ENCODE measurements around the gene KIAA1671.
"Not testable (repeated sequence)": the region's sequence is repeated elsewhere in the genome, so short reads cannot be mapped to it uniquely, and the experiment has no call there.

The KIAA1671 gene

GRCh38 chr22:25161916-25162530, 209.5 kb downstream of the KIAA1671 start:
- no peak for DNase-seq (ENCODE audit: extremely low read depth in 1 of 2, low read depth in 1 of 2)

DNA sequence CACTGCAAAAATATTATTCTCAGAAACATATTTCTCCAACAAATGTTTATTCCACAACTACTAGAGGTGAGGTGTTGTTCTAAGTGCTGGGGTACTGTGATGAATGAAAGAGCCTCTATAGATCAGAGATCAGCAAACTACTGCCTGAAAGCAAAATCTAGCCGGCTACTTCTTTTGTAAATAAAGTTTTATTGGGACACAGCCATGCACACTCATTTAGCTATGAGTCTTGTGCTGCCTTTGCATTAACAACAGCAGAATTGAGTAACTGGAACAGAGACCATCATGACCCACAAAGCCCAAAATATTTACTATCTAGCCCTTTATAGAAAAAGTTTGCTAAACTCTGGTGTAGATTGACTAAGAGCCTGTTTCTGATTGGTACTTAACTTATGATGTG, 210.0 kb downstream of the KIAA1671 start:
- no peak for DNase-seq (ENCODE audit: extremely low read depth in 1 of 2, low read depth in 1 of 2)

DNA sequence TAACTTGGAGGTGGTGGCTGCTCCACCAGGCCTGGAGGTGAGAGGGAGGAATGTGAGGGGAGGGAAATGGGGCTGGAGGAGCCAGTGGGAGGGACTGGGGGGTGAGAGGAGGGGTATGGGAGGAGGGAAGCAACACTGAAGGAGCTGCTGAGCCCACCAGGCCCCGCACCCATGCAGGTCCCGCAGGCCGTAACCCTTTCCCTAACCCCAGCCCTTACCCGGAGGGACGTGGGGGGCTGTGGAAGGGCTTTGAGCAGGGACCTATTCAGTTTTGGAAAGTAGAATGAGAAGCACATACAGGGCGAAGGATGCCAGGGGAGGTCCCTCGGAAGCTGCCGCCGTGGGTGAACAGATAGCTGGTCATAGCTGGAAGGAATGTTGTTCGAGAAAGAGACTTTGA, 213.3 kb downstream of the KIAA1671 start:
- DNase-seq (ENCODE audit: extremely low read depth in 1 of 2, low read depth in 1 of 2) = no peak

DNA sequence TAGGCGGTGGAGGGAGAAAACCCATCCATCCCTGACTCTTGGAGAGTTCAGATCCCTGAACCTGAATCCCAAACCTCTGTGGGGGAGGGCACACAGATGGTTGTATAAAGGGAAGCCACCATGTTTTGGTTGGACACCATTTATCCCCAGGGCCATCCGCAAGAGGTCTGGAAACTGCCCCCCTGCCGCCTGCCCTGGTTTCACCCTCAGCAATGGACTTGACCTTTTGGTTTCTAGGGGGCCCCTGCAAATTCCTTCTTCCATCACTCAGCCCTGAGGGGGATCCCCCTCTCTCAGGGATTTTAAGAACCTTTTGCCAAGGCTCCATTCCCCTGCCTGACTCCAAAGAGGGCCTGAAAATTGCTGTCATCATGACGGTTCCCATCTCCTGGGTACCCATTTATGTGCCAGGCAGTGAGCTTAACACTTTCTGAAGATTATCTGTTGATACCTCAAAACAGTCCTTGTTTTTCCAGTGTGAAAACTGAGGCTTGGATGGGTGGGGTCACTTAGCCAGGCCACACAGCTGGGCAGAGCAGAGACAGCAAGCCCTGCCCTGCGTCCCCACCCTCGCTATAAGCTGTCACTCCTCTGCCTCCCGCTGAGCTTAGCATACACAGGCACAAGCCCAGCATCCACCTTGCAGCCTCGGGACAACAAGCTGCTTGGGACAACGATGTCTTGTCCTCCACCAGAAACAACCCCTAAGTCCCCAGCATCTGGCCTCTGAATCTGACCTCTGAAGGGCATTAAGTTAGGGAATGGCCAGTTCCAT, 213.9 kb downstream of the KIAA1671 start:
- DNase-seq (ENCODE audit: extremely low read depth in 1 of 2, low read depth in 1 of 2) = no peak

DNA sequence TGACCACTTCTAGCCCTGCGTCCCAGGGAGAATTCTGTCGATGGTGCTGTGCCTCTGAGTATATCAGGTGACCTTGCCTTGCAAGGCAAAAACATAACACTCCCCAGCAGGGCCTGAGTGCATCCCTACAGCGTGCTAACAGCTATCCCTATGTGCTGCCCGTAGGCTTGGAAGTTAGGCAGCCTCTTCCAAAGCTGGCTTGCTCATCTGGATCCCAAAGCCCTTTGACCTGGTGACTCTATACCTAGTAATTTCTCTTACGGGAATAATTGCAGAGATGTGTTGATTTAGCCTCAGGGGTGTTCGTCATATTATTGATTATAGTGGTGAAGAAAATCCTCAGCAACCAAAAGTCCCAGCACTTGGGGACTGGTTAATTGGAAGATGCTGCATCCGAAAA, 214.6 kb downstream of the KIAA1671 start:
- DNase-seq (ENCODE audit: extremely low read depth in 1 of 2, low read depth in 1 of 2) = no peak

DNA sequence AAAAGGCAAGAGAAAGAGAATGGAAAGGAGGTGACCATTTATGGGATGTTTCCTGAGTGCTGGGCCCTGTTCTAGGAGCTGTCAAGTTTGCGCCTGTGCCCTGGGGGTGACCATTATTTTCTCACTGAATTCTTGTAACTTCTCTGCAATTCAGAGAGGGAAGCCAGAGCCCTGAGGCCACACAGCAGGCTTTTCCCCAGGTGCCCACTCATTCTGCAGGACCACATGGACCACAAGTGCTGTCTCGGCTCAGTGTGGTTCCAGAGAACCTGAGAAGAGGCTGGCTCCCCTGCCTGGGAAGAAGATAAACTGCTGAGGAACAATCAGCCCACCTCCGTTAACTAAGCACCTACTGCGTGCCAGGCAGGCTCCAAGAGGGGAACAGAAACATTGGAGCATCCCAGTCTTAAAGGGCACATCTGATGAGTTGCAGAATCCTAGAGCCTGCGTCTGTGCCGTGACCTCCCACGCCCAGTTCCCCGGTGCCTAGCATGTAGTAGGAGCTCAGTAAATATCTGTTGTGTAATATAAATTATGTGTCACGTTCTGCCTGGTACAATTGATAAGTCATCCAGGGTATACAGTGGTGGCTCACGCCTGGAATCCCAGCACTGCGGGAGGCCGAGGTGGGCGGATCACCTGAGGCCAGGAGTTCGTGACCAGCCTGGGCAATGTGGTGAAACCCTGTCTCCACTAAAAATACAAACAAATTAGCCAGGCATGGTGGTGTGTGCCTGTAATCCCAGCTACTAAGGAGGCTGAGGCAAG, 215.5 kb downstream of the KIAA1671 start:
- no peak for DNase-seq (ENCODE audit: extremely low read depth in 1 of 2, low read depth in 1 of 2)

GRCh38 chr22:25169278-25170031, 216.9 kb downstream of the KIAA1671 start:
- no peak for DNase-seq (ENCODE audit: extremely low read depth in 1 of 2, low read depth in 1 of 2)

GRCh38 chr22:25170426-25170980, 218.0 kb downstream of the KIAA1671 start:
- DNase-seq (ENCODE audit: extremely low read depth in 1 of 2, low read depth in 1 of 2) = no peak

DNA sequence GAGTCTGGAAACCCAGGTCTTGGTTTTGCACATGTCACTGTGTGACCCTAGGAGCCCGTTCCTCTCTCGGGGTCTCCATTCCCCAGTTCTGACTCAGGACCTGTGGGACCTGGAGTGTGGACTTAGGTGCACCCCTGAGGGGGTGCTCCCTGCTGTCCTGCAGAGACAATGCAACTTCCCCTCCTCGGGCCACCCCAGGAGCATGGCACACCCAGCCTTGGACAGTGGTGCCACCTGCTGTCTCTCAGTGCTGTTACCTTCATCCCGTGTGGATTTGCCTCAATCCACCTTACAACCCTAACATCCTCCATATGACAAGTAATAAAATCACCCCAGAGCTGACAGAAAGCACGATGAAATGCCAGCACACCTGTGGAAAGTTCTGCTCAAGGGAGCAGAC, 219.6 kb downstream of the KIAA1671 start:
- DNase-seq (ENCODE audit: extremely low read depth in 1 of 2, low read depth in 1 of 2) = no peak

DNA sequence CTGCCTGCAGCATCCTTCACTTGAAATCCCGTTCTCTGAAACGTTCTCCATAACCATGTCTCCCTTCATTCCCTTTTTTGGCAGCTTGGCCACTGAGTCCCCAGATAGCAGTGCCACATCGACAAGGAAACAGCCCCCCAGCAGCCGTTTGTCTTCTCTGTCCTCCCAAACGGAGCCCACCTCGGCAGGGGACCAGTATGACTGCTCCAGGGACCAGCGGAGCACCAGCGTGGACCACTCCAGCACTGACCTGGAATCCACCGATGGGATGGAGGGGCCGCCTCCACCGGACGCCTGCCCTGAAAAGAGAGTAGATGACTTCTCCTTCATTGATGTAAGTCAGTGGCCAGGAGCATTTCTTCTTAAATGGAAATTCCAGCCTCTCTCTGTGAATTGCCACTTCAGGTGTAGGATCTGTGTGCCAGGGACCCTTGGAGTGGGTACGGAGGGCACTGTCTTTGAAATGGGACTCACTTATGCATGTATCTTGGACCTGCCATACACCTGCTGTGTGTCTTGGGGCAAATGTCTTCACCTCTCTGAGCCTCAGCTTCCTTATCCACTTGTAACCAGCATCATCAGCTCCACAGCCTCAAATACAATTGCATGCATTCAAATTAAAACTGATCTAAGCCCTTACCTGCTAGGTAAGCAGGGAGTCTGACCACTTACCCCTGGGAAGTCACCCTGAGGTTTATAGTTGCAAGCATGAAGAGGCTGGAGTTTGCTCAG, 221.8 kb downstream of the KIAA1671 start:
- no peak for DNase-seq (ENCODE audit: extremely low read depth in 1 of 2, low read depth in 1 of 2)

DNA sequence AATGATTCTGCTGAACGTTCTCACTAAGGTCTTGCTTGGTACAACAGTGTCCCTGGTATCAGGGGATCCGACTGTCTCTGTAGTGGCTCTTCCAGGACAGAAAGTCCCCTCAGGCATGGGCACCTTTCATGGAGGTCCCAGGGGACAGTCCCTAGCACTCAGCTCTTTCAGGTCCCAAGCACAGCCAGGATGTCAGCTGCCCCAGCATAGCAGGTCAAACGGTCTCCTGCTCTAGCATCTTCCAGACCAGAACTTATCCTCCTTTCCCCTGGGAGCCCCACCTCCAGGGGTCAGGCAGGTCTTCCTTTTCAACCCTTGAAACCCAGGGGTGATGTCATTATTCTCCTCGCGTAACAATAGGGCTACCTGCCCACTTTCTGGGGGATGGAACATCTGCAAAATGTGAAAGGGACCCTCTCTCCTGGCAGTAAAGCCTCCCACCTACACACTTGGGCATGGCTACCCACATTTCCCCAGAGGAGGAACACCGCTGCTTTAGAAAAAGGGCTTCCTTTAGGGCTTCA, 222.4 kb downstream of the KIAA1671 start:
- no peak for DNase-seq (ENCODE audit: extremely low read depth in 1 of 2, low read depth in 1 of 2)

- no peak for DNase-seq (ENCODE audit: extremely low read depth in 1 of 2, low read depth in 1 of 2)
Measured at GRCh38 chr22:25176175-25176574, 223.7 kb downstream of the KIAA1671 start.

- no peak for DNase-seq (ENCODE audit: extremely low read depth in 1 of 2, low read depth in 1 of 2)
Measured at GRCh38 chr22:25176799-25177198, 224.3 kb downstream of the KIAA1671 start.

GRCh38 chr22:25177226-25177625, 224.7 kb downstream of the KIAA1671 start:
- DNase-seq (ENCODE audit: extremely low read depth in 1 of 2, low read depth in 1 of 2) = no peak

- DNase-seq (ENCODE audit: extremely low read depth in 1 of 2, low read depth in 1 of 2) = no peak
Measured at GRCh38 chr22:25177895-25178294, 225.4 kb downstream of the KIAA1671 start.

GRCh38 chr22:25178348-25178747, 225.8 kb downstream of the KIAA1671 start:
- DNase-seq (ENCODE audit: extremely low read depth in 1 of 2, low read depth in 1 of 2) = not testable (repeated sequence)

DNA sequence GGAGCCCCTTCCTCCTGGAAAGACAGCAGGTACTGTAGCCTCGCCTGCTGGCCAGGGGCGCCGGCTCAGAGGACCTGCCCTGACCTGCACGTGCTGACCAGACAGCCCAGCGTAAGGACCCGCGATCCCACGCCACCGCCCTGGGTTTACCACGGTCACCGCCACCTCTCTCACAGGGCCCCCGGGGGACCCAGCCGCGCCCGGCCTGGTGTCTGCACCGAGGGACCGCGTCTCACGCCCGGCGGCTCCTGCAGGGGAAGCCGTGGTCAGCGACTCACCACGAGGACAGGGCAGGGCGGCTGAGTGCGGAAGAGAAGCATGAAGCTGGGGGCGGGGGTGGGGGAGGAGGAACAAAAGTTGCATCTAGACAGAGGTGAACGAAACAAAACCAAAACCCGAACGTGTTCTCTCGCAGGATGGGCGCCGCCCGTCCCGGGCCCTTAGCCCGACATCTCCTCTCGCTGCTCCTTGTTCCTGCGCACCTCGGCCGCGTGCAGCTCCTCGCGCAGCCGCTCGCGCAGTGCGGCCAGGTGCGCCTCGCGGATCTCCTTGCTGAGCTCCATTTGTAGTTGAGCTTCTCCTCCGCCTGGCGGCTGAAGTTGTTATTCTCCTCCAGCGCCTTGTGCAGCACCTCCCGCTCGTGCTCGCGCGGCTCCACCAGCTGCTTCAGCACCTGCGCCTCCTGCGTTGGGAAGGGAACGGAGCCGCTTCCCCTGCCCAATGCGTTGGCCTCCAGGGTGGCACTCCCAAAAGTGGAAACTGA, 226.5 kb downstream of the KIAA1671 start:
- not testable (repeated sequence) for DNase-seq (ENCODE audit: extremely low read depth in 1 of 2, low read depth in 1 of 2)

GRCh38 chr22:25182131-25183110, 229.9 kb downstream of the KIAA1671 start:
- no peak for DNase-seq (ENCODE audit: extremely low read depth in 1 of 2, low read depth in 1 of 2)

All from stimulated activated CD8-positive, alpha-beta memory T cell treated with anti-CD3 and anti-CD28 coated beads, Interleukin-7, amount 100 ng/mL, for 48 hours (primary cell).